Mesendoderm (in vitro differentiated cells): Measurements from ENCODE around the gene UBE4A.
A peak's percentile ranks its signal among the peaks of the same experiment; 100 is the strongest.
"Not testable (repeated sequence)": the region's sequence is repeated elsewhere in the genome, so short reads cannot be mapped to it uniquely, and the experiment has no call there.

Experiments
- DNase-seq: peaks from one replicate; pipeline ENCODE4 v3.0.0; 2013
- H2AK5ac ChIP-seq: 2 replicates; pipeline ENCODE4 v1.6.1; 2013; ENCODE audit warnings: low read length, inconsistent platforms
- H2BK120ac ChIP-seq: 2 replicates; pipeline ENCODE4 v1.6.1; 2013; ENCODE audit warnings: low read depth, mild to moderate bottlenecking, low read length, moderate library complexity, mixed read lengths
- H2BK15ac ChIP-seq: replicated peaks from 2 replicates; pipeline ENCODE4 v1.6.1; 2013; ENCODE audit warnings: low read depth, mild to moderate bottlenecking, moderate library complexity
- H2BK5ac ChIP-seq: 2 replicates; pipeline ENCODE4 v1.6.1; 2013; ENCODE audit warnings: low read length, inconsistent platforms
- H3K18ac ChIP-seq: 2 replicates; pipeline ENCODE4 v1.6.1; 2013; ENCODE audit warnings: mild to moderate bottlenecking, low read length, mixed read lengths
- H3K23ac ChIP-seq: one replicate; pipeline ENCODE4 v1.6.1; 2013; ENCODE audit warnings: low read length
- H3K27ac ChIP-seq: 2 replicates; pipeline ENCODE4 v1.5.1; 2013; ENCODE audit warnings: low read depth, mild to moderate bottlenecking, inconsistent platforms, low read length, moderate library complexity
- H3K27me3 ChIP-seq: 2 replicates; pipeline ENCODE4 v1.6.1; 2013; ENCODE audit warnings: low read length, control low read depth, mild to moderate bottlenecking, inconsistent platforms; ENCODE audit not compliant: insufficient read depth, poor library complexity
- H3K36me3 ChIP-seq: 2 replicates; pipeline ENCODE4 v1.6.1; 2013; ENCODE audit warnings: low read length, inconsistent platforms; ENCODE audit not compliant: control insufficient read depth, insufficient read depth
- H3K4ac ChIP-seq: one replicate; pipeline ENCODE4 v1.6.1; 2013; ENCODE audit warnings: low read depth, mild to moderate bottlenecking, low read length, moderate library complexity
- H3K4me1 ChIP-seq: 2 replicates; pipeline ENCODE4 v1.6.1; 2013; ENCODE audit warnings: low read depth, low read length, inconsistent platforms; ENCODE audit not compliant: control insufficient read depth
- H3K4me2 ChIP-seq: 2 replicates; pipeline ENCODE4 v1.6.1; 2013; ENCODE audit warnings: low read length
- H3K4me3 ChIP-seq: 2 replicates; pipeline ENCODE4 v1.5.1; 2013; ENCODE audit warnings: mild to moderate bottlenecking, low read length
- H3K56ac ChIP-seq: one replicate; pipeline ENCODE4 v1.6.1; 2013; ENCODE audit warnings: low read length
- H3K79me1 ChIP-seq: 2 replicates; pipeline ENCODE4 v1.6.1; 2013; ENCODE audit warnings: low read length, inconsistent platforms
- H3K79me2 ChIP-seq: 2 replicates; pipeline ENCODE4 v1.6.1; 2013; ENCODE audit warnings: mild to moderate bottlenecking, low read length; ENCODE audit not compliant: control insufficient read depth, insufficient read depth
- H3K9ac ChIP-seq: 2 replicates; pipeline ENCODE4 v1.6.1; 2013; ENCODE audit warnings: low read length, inconsistent platforms
- H4K5ac ChIP-seq: one replicate; pipeline ENCODE4 v1.6.1; 2013; ENCODE audit warnings: low read length
- H4K8ac ChIP-seq: one replicate; pipeline ENCODE4 v1.6.1; 2013; ENCODE audit warnings: low read depth, mild to moderate bottlenecking, control low read depth, low read length, moderate library complexity
- WGBS: extraction: QIAGEN DNeasy Blood & Tissue Kit; methylation state at CpG from one replicate; pipeline ENCODE4 v1.1.7; 2013; ENCODE audit warnings: low lambda C conversion rate, missing lambda C conversion rate; ENCODE audit not compliant: insufficient coverage; ENCODE audit errors: extremely low coverage; 5-methylcytosine and 5-hydroxymethylcytosine counted together

UBE4A gene

DNA sequence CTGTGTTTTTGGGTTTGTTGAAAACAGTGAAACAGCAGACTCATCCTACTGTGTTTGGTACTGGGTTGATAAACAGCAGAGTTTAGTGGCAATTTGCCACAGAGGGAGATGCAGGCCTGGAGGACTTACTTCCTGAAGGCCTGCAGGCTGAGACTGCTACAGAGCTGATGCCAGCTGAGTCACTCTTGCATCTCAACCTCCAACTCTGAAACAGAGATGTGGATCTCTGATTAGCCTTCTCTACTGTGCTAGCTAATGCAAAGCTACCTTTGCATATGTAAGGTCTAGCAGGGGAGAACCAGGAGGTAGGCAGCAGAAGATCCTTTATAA lies 56.3 kb downstream of the UBE4A start:
- no peak overlapping the region for H4K8ac ChIP-seq
- H2BK15ac ChIP-seq, result no peak overlapping the region
- no peak overlapping the region for H3K18ac ChIP-seq
- H3K4me3 ChIP-seq, result no peak overlapping the region
- H3K23ac ChIP-seq, result no peak overlapping the region
- peak overlapping the region; percentile 26 for H3K56ac ChIP-seq
- H3K27me3 ChIP-seq, result no peaks in the 10 kb centered on the region
- peak overlapping the region; percentile 39 for H3K27ac ChIP-seq
- no peaks in the 10 kb centered on the region for H3K36me3 ChIP-seq
- no peak overlapping the region for H3K4ac ChIP-seq
- no peak overlapping the region for H2BK5ac ChIP-seq
- H3K9ac ChIP-seq, result no peak overlapping the region
- no peak overlapping the region for H3K4me2 ChIP-seq
- no peak overlapping the region for H4K5ac ChIP-seq
- no peaks in the 10 kb centered on the region for H3K79me1 ChIP-seq
- H2AK5ac ChIP-seq, result no peak overlapping the region
- H3K4me1 ChIP-seq, result no peaks in the 10 kb centered on the region
- H3K79me2 ChIP-seq, result no peaks in the 10 kb centered on the region
- peak; percentile 99 for DNase-seq
- H2BK120ac ChIP-seq, result no peak overlapping the region

DNA sequence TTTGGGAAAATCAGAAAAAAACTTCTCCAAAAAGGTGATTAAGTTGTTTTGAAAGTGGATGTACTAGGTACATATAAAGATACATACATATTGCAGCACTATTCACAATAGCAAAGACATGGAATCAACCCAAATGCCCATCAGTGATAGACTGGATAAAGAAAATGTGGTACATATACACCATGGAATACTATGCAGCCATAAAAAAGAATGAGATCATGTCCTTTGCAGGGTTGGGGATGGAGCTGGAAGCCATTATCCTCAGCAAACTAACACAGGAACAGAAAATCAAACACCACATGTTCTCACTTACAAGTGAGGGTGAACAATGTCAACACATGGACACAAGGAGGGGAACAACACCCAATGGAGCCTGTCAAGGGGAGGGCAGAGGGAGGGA lies 57.5 kb downstream of the UBE4A start:
- H4K8ac ChIP-seq, H3K79me1 ChIP-seq, H3K27ac ChIP-seq, H2AK5ac ChIP-seq, H3K23ac ChIP-seq, H2BK5ac ChIP-seq, H3K56ac ChIP-seq, H3K79me2 ChIP-seq, H3K36me3 ChIP-seq, H3K4me2 ChIP-seq, H2BK15ac ChIP-seq, H3K4ac ChIP-seq, H3K27me3 ChIP-seq, DNase-seq, H3K4me1 ChIP-seq, H3K4me3 ChIP-seq, H3K18ac ChIP-seq, H3K9ac ChIP-seq, H4K5ac ChIP-seq, H2BK120ac ChIP-seq: not testable (repeated sequence)

- Histone ChIP-seq H3K79me2 (no peaks in the 10 kb centered on the region), H3K4me1 (no peaks in the 10 kb centered on the region), H3K9ac (no peak overlapping the region), H3K27me3 (no peaks in the 10 kb centered on the region), H2BK15ac (no peak overlapping the region), H4K5ac (no peak overlapping the region), H2BK120ac (no peak overlapping the region), H3K56ac (no peak overlapping the region), H3K4ac (no peak overlapping the region), H3K23ac (no peak overlapping the region), H3K4me3 (no peak overlapping the region), H3K4me2 (no peak overlapping the region), H3K36me3 (no peaks in the 10 kb centered on the region), H3K79me1 (no peaks in the 10 kb centered on the region), H2BK5ac (no peak overlapping the region), H4K8ac (no peak overlapping the region), H3K18ac (no peak overlapping the region), H2AK5ac (no peak overlapping the region), H3K27ac (peak overlapping the region; percentile 9)
- WGBS, result no CpG with 5 or more reads among the region's 4 CpGs
- peak; percentile 30 for DNase-seq
Measured at GRCh38 chr11:118417801-118418200, 58.4 kb downstream of the UBE4A start.

GRCh38 chr11:118418766-118419165 lies 59.4 kb downstream of the UBE4A start:
- no peak overlapping the region for H2BK5ac ChIP-seq
- no peak overlapping the region for H3K23ac ChIP-seq
- no peak overlapping the region for H3K4me3 ChIP-seq
- no peak overlapping the region for H2AK5ac ChIP-seq
- H4K8ac ChIP-seq, result no peak overlapping the region
- H3K79me1 ChIP-seq, result no peaks in the 10 kb centered on the region
- WGBS, result no CpG with 5 or more reads among the region's 5 CpGs
- no peaks in the 10 kb centered on the region for H3K36me3 ChIP-seq
- H3K9ac ChIP-seq, result no peak overlapping the region
- H3K27ac ChIP-seq, result no peak overlapping the region
- no peak overlapping the region for H3K4me2 ChIP-seq
- no peaks in the 10 kb centered on the region for H3K27me3 ChIP-seq
- no peak for DNase-seq
- no peaks in the 10 kb centered on the region for H3K4me1 ChIP-seq
- no peak overlapping the region for H2BK15ac ChIP-seq
- H3K79me2 ChIP-seq, result no peaks in the 10 kb centered on the region
- no peak overlapping the region for H3K4ac ChIP-seq
- no peak overlapping the region for H4K5ac ChIP-seq
- H3K56ac ChIP-seq, result no peak overlapping the region
- no peak overlapping the region for H2BK120ac ChIP-seq
- H3K18ac ChIP-seq, result no peak overlapping the region

DNA sequence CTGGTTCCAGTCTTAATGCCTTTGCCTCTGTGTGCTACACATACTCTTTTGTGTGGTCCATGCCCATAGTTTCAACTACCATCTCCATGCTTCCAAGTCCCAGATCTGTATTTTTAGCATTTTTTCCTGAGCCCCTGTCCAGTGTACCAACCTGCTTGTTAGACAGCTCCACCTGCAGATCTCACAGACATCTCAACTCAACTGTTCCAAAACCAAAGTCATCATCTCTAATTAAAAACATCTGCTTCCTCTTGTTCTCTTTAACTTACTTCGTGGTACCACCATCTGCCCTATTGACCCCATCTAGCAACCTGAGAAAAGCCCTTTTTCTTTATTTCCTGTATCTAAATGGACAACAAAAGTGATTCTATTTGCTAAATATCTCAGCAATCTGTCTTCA lies 68.3 kb downstream of the UBE4A start:
- H2AK5ac ChIP-seq, result no peak overlapping the region
- no peaks in the 10 kb centered on the region for H3K79me1 ChIP-seq
- H3K4ac ChIP-seq, result no peak overlapping the region
- WGBS, result no CpG with 5 or more reads among the region's 1 CpG
- no peak overlapping the region for H2BK15ac ChIP-seq
- H2BK5ac ChIP-seq, result no peak overlapping the region
- H3K9ac ChIP-seq, result no peak overlapping the region
- H3K4me1 ChIP-seq, result no peaks in the 10 kb centered on the region
- H3K4me3 ChIP-seq, result no peak overlapping the region
- no peak overlapping the region for H3K56ac ChIP-seq
- no peaks in the 10 kb centered on the region for H3K36me3 ChIP-seq
- H4K8ac ChIP-seq, result no peak overlapping the region
- no peak overlapping the region for H3K23ac ChIP-seq
- H3K18ac ChIP-seq, result no peak overlapping the region
- H3K27ac ChIP-seq, result no peak overlapping the region
- H4K5ac ChIP-seq, result no peak overlapping the region
- H3K4me2 ChIP-seq, result no peak overlapping the region
- DNase-seq, result no peak
- H3K27me3 ChIP-seq, result no peaks in the 10 kb centered on the region
- H3K79me2 ChIP-seq, result no peaks in the 10 kb centered on the region
- no peak overlapping the region for H2BK120ac ChIP-seq

- Histone ChIP-seq H3K79me2 (no peaks in the 10 kb centered on the region), H4K5ac (no peak overlapping the region)
- no CpG with 5 or more reads among the region's 2 CpGs for WGBS
Measured at GRCh38 chr11:118430956-118431355, 71.6 kb downstream of the UBE4A start.

More at GRCh38 chr11:118430956-118431355, 71.6 kb downstream of the UBE4A start:
- Histone ChIP-seq H2BK15ac (no peak overlapping the region), H3K4me3 (no peak overlapping the region), H3K79me1 (no peaks in the 10 kb centered on the region), H4K8ac (no peak overlapping the region), H3K4ac (no peak overlapping the region), H3K27ac (no peak overlapping the region), H2AK5ac (no peak overlapping the region), H3K27me3 (no peaks in the 10 kb centered on the region), H3K18ac (no peak overlapping the region), H2BK120ac (no peak overlapping the region), H3K23ac (no peak overlapping the region), H2BK5ac (no peak overlapping the region), H3K4me1 (no peaks in the 10 kb centered on the region), H3K9ac (no peak overlapping the region), H3K56ac (no peak overlapping the region), H3K36me3 (no peaks in the 10 kb centered on the region), H3K4me2 (no peak overlapping the region)
- no peak for DNase-seq
